Activated CD8-positive, alpha-beta memory T cell treated with anti-CD3 and anti-CD28 coated beads for 36 hours (primary cell): ENCODE measurements around the gene TRIM14. TPM values are rescaled to one million over a fixed set of nuclear protein-coding genes. Genes with fewer than 3 reads are reported as not detected.

Experiments used
- total RNA-seq, 2 experiments: library from RNA; stranded (reverse); gene quantifications; one replicate each; pipeline ENCODE4 v1.2.3, GENCODE V29; 2021

Gene TRIM14
- total RNA-seq, 2 experiments from 2014 or later, result 44.6 to 45.1 TPM

Other genes starting within 250 kb of the TRIM14 start
- 10 to 100 TPM; 13.1 to 14.1 TPM for gene TRMO, start 196.7 kb downstream of the TRIM14 start, total RNA-seq
- gene HEMGN, start 181.1 kb downstream of the TRIM14 start, total RNA-seq, result under 1 TPM; 0.55 to 0.70 TPM
- gene ANP32B, start 135.9 kb downstream of the TRIM14 start, total RNA-seq, result 100 to 1,000 TPM; 344 to 345 TPM
- gene NANS, start 62.5 kb downstream of the TRIM14 start, total RNA-seq, result 10 to 100 TPM; 38.3 to 40.2 TPM
- gene CORO2A, start 73.4 kb upstream of the TRIM14 start, total RNA-seq, result 1 to 10 TPM; 6.0 to 6.5 TPM
- 1 to 10 TPM; 2.6 to 2.9 TPM for gene TBC1D2, start 136.4 kb upstream of the TRIM14 start, total RNA-seq